K562 (cell line): ENCODE data around the gene ADAMTS14. TPM values are rescaled to one million over a fixed set of nuclear protein-coding genes. Genes with fewer than 3 reads are reported as not detected.
A peak's percentile ranks its signal among the peaks of the same experiment; 100 is the strongest.

Experiments used
- DACH1 ChIP-seq: fragments of 450-650 bp; IDR thresholded peaks from 2 replicates; pipeline ENCODE4 v1.6.1; 2018; ENCODE audit not compliant: partially characterized antibody
- E2F3 ChIP-seq: fragments of 250-450 bp; sonication (Bioruptor Pico); IDR thresholded peaks from 2 replicates; pipeline ENCODE4 v1.4.0; 2020; ENCODE audit warnings: mild to moderate bottlenecking
- ETV1 ChIP-seq: fragments of 450-650 bp; conservative IDR thresholded peaks from 2 replicates; pipeline ENCODE4 v1.6.1; 2016; ENCODE audit warnings: missing genetic modification characterization, control low read depth, low read depth, missing compliant biosample characterization
- HDAC6 ChIP-seq: IDR thresholded peaks from 2 replicates; pipeline ENCODE4 v1.6.1; 2012; ENCODE audit warnings: low read depth, mild to moderate bottlenecking, control low read depth, inconsistent platforms, low read length, moderate library complexity
- HMG20B ChIP-seq: fragments of 250-450 bp; sonication (Bioruptor Pico); IDR thresholded peaks from 2 replicates; pipeline ENCODE4 v1.5.0; 2021; ENCODE audit warnings: mild to moderate bottlenecking
- HNRNPL ChIP-seq: fragments of 200-400 bp; formaldehyde crosslinking; IDR thresholded peaks from 2 replicates; pipeline ENCODE4 v1.6.1; 2017; ENCODE audit warnings: low read depth, mild to moderate bottlenecking, low read length
- KDM2B ChIP-seq: fragments of 250-450 bp; sonication (Bioruptor Pico); IDR thresholded peaks from 2 replicates; pipeline ENCODE4 v1.8.0; 2021; ENCODE audit warnings: mild to moderate bottlenecking, moderate library complexity
- MAZ ChIP-seq, 2 experiments: fragments of 450-650 bp in 1 of 2; sonication (generic) in 1 of 2; formaldehyde crosslinking; IDR thresholded peaks in 1 of 2; conservative IDR thresholded peaks in 1 of 2; 2 replicates each; pipeline versions ENCODE4 v1.4.0 to v1.5.0; 2020; ENCODE audit warnings: mild to moderate bottlenecking in 1 of 2, missing genetic modification reagents in 1 of 2
- MXD1 ChIP-seq: fragments of 250-450 bp; sonication (Bioruptor Pico); IDR thresholded peaks from 2 replicates; pipeline ENCODE4 v1.8.0; 2021; ENCODE audit warnings: borderline replicate concordance, mild to moderate bottlenecking, moderate library complexity; ENCODE audit not compliant: poor library complexity, severe bottlenecking
- NFRKB ChIP-seq: fragments of 450-650 bp; IDR thresholded peaks from 2 replicates; pipeline ENCODE4 v1.6.1; 2016; ENCODE audit warnings: low read depth
- RBM25 ChIP-seq: fragments of 200-400 bp; formaldehyde crosslinking; IDR thresholded peaks from 2 replicates; pipeline ENCODE4 v1.6.1; 2018; ENCODE audit warnings: low read length, low read depth, moderate library complexity; ENCODE audit not compliant: severe bottlenecking
- RREB1 ChIP-seq: fragments of 250-450 bp; sonication (Bioruptor Pico); IDR thresholded peaks from 2 replicates; pipeline ENCODE4 v1.4.0; 2020
- SMARCB1 ChIP-seq: IDR thresholded peaks from 2 replicates; pipeline ENCODE4 v1.6.1; 2011; ENCODE audit warnings: improper control_type of control experiment, low read depth; ENCODE audit not compliant: insufficient read length
- SPI1 ChIP-seq: IDR thresholded peaks from 2 replicates; pipeline ENCODE4 v1.6.1; 2011; ENCODE audit warnings: low read depth, low read length, control low read depth, borderline replicate concordance
- TCFL5 ChIP-seq: fragments of 250-450 bp; sonication (Bioruptor Pico); conservative IDR thresholded peaks from 2 replicates; pipeline ENCODE4 v1.6.1; 2021; ENCODE audit warnings: mild to moderate bottlenecking, moderate library complexity, matching md5 sums
- THAP7 ChIP-seq: fragments of 250-450 bp; sonication (Bioruptor Pico); IDR thresholded peaks from 2 replicates; pipeline ENCODE4 v1.5.0; 2021
- ZNF140 ChIP-seq: fragments of 250-450 bp; sonication (Bioruptor Pico); IDR thresholded peaks from 2 replicates; pipeline ENCODE4 v1.8.0; 2021; ENCODE audit warnings: moderate library complexity, mild to moderate bottlenecking, inconsistent platforms
- ZNF445 ChIP-seq: fragments of 250-450 bp; sonication (Bioruptor Pico); IDR thresholded peaks from 2 replicates; pipeline ENCODE4 v1.4.0; 2020; ENCODE audit warnings: low read depth, mild to moderate bottlenecking, moderate library complexity
- ZNF583 ChIP-seq: fragments of 250-450 bp; sonication (Bioruptor Pico); IDR thresholded peaks from 2 replicates; pipeline ENCODE4 v1.4.0; 2020
- ZNF589 ChIP-seq: fragments of 200-800 bp; sonication (Bioruptor generic); IDR thresholded peaks from 2 replicates; pipeline ENCODE4 v1.6.1; 2016; ENCODE audit warnings: low read depth, missing genetic modification characterization, missing compliant biosample characterization
- ZNF780A ChIP-seq: fragments of 250-450 bp; sonication (Bioruptor Pico); IDR thresholded peaks from 2 replicates; pipeline ENCODE4 v1.5.0; 2021; ENCODE audit warnings: mild to moderate bottlenecking
- polyA plus RNA-seq, 8 experiments: library from polyadenylated mRNA; depleted of rRNA in 4 of 8; stranded (reverse) in 5 of 8; unstranded in 3 of 8; fragments of >200 nt; fragmentation: Nextera tagmentation in 2 of 8; fragmentation: Illumina TruSeq in 1 of 8; extraction: Ambion mirVana in 2 of 8; extraction: Trizol in 1 of 8; gene quantifications; 2 replicates each; pipeline versions ENCODE4 v1.2.1 to v1.2.3, GENCODE V29; 2011 to 2014; ENCODE audit warnings: inconsistent platforms in 1 of 8, missing spikeins in 1 of 8
- total RNA-seq, 7 experiments: library from RNA; depleted of rRNA in 6 of 7; stranded (reverse); fragments of >200 nt in 6 of 7; fragmentation: Illumina TruSeq in 2 of 7; extraction: Trizol in 2 of 7; gene quantifications; 2 replicates each; pipeline versions ENCODE4 v1.2.1 to v1.2.3, GENCODE V29; 2011 to 2021; ENCODE audit warnings: low replicate concordance in 1 of 7

Gene ADAMTS14
- total and polyA plus RNA-seq, 9 of the 15 experiments (the other 6 are each of a cell fraction or from before 2014, with no cell fraction given), result 0.04 to 37.4 (median 15.9) TPM

DNA sequence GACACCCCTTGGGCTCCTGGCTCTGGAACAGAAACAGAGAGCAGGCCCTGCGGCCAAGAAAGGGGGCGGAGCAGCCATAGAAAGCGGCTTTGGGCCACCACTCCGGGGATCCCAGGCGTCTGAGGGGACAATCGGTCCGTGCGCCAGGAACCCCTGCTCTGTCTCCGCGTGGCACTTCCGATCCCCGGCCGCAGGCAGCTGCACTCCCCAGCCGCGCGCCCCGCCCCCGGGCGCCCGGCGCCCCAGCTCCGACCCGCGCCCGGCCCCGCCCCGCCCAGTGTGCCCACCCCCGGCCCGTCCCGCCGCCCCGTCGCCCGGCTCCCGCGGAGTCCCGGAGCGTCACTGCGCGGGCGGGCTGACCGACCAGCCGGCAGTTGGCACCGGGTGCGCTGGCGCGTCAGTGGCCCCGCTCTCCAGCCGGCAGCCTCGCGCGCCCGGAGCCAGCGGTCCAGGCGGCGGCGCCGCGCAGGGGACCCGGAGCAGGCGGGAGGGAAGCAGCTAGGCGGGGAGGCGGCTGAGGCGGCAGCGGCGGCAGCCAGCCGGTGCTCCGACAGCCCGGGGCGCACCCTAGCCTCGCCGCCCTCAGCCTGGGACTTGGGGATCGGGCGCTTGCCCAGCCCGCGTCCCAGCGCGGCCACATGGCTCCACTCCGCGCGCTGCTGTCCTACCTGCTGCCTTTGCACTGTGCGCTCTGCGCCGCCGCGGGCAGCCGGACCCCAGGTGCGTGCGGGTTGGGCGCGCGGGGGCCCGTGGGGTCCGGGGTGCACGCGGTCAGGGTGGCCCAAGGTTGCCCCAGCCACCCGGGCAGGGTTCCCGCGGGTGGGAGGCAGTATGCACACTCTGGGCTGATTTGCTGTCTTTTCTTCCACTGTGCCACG lies at the start of gene ADAMTS14 (continued):
- TF ChIP-seq SMARCB1 (peak; percentile 37), ETV1 (no peak), RBM25 (no peak), HNRNPL (peak; percentile 86; the same call in 1 of the 2 replicates), MAZ (CRISPR knock-in tag; conservative IDR thresholded peaks at IDR 0.05 in 1 of 2, IDR thresholded peaks at IDR 0.05 in 1 of 2) (peak; percentile 29 to 70; a peak in 3 of 4 replicates), DACH1 (no peak), E2F3 (0 out of 2 replicates have a peak, but pooled peaks have one; percentile 38), ZNF780A (no peak), SPI1 (no peak), ZNF589 (peak; percentile 87), TCFL5 (CRISPR knock-in tag) (0 out of 2 replicates have a peak, but pooled peaks have one; percentile 43), NFRKB (0 out of 2 replicates have a peak, but pooled peaks have one; percentile 58), KDM2B (0 out of 2 replicates have a peak, but pooled peaks have one; percentile 6), RREB1 (CRISPR knock-in tag) (peak; percentile 85), HMG20B (CRISPR knock-in tag) (0 out of 2 replicates have a peak, but pooled peaks have one; percentile 4), ZNF445 (CRISPR knock-in tag) (0 out of 2 replicates have a peak, but pooled peaks have one; percentile 26), ZNF583 (CRISPR knock-in tag) (peak; percentile 32; the same call in 1 of the 2 replicates), HDAC6 (peak; percentile 97), THAP7 (CRISPR knock-in tag) (peak; percentile 89), ZNF140 (CRISPR knock-in tag) (no peak), MXD1 (CRISPR knock-in tag) (no peak)
